Breast epithelium (tissue), 4 donors: ENCODE data around the gene KLHDC2. TPM values are rescaled to one million over a fixed set of nuclear protein-coding genes. Genes with fewer than 3 reads are reported as not detected.

Source experiments
- DNase-seq, 2 donors: peaks; one replicate each; pipeline ENCODE4 v3.0.0-alpha.2; 2019; ENCODE audit warnings: low spot score in 2 of 2
- H3K27ac ChIP-seq, 2 donors: fragments of 200-600 bp; sonication (generic) in 1 of 2; one replicate each; pipeline ENCODE4 v1.5.1; 2016 to 2019; ENCODE audit warnings: mild to moderate bottlenecking in 1 of 2
- H3K27me3 ChIP-seq, 2 donors: fragments of 200-600 bp; sonication (generic) in 1 of 2; one replicate each; pipeline versions ENCODE4 v1.5.1 to v1.6.0; 2017 to 2019; ENCODE audit warnings: control low read depth in 1 of 2, mild to moderate bottlenecking in 1 of 2
- H3K36me3 ChIP-seq: fragments of 200-600 bp; one replicate; pipeline ENCODE4 v1.5.1; 2019
- H3K4me1 ChIP-seq, 2 donors: fragments of 200-600 bp; sonication (generic); one replicate each; pipeline ENCODE4 v1.5.1; 2016 to 2019; ENCODE audit warnings: control low read depth in 1 of 2
- H3K4me3 ChIP-seq, 3 donors: fragments of 200-600 bp; sonication (generic); 1 replicate in 2 of 3; 2 replicates in 1 of 3; pipeline ENCODE4 v1.5.1; 2016 to 2019; ENCODE audit warnings: mild to moderate bottlenecking in 3 of 3, moderate library complexity in 2 of 3
- H3K9me3 ChIP-seq, 2 donors: fragments of 200-600 bp; sonication (generic) in 1 of 2; one replicate each; pipeline ENCODE4 v1.5.1; 2016 to 2019; ENCODE audit warnings: control low read depth in 1 of 2
- POLR2A ChIP-seq: fragments of 450-650 bp; IDR thresholded peaks from one replicate; pipeline ENCODE4 v1.6.1; 2016; ENCODE audit warnings: antibody characterized with exemption, mild to moderate bottlenecking, moderate library complexity
- POLR2AphosphoS5 ChIP-seq, 3 donors: sonication (generic); formaldehyde crosslinking; IDR thresholded peaks; one replicate each; pipeline ENCODE4 v1.6.1; 2017; ENCODE audit warnings: antibody characterized with exemption in 3 of 3
- intact Hi-C: fragments of 100-400 bp; cut with DNase I; formaldehyde crosslinking; loops from one replicate; pipeline ENCODE4 v1.15.1; 2023; ENCODE audit warnings: low total_unique reads
- total RNA-seq, 3 donors: library from RNA; depleted of rRNA; stranded (reverse); fragments of >200 nt; gene quantifications; one replicate each; pipeline ENCODE4 v1.1.0, GENCODE V29; 2016
- TF ChIP-seq, protein P1 (sequence below), 3 donors: fragments of 450-650 bp; IDR thresholded peaks; one replicate each; pipeline ENCODE4 v1.5.1; 2016 to 2017; ENCODE audit warnings: antibody characterized with exemption in 3 of 3, mild to moderate bottlenecking in 3 of 3, moderate library complexity in 3 of 3

KLHDC2 gene
- total RNA-seq, 3 donors from 2014 or later = 74.4 to 107 (median 88.5) TPM

DNA sequence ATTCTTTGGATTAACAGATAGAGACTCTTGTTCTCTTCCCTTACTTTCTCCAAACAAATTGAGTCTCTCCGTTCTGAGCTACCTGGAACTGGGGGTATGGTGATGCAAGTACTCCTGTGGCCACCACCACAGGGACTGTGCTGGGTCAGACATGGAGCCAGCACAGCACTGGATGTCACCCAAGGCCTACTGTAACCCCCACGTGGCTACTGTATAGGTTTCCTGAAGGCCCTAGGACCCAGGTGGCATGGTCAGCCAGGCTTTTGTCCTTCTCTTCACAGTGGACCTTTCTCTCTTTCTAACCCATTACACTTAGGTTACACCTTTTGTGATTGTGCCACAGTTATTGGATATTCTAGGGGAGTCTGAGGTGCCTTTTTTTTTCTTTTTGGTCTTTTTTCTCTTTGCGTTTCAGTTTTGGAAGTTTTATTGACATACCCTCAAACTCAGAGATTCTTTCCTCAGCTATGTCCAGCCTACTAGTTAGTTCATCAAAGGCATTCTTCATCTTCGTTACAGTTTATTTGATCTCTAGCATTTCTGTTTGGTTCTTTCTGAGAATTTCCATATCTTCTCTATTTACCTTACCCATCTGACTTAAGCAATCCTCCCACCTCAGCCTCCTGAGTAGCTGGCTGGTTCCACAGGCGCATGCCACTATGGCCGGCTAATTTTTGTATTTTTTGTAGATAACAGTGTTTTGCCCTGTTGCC lies 6.0 kb upstream of the KLHDC2 start:
- TF ChIP-seq POLR2AphosphoS5 (IDR thresholded peaks at IDR 0.05) (no peak), POLR2A (no peak)
- TF ChIP-seq, protein P1, sequence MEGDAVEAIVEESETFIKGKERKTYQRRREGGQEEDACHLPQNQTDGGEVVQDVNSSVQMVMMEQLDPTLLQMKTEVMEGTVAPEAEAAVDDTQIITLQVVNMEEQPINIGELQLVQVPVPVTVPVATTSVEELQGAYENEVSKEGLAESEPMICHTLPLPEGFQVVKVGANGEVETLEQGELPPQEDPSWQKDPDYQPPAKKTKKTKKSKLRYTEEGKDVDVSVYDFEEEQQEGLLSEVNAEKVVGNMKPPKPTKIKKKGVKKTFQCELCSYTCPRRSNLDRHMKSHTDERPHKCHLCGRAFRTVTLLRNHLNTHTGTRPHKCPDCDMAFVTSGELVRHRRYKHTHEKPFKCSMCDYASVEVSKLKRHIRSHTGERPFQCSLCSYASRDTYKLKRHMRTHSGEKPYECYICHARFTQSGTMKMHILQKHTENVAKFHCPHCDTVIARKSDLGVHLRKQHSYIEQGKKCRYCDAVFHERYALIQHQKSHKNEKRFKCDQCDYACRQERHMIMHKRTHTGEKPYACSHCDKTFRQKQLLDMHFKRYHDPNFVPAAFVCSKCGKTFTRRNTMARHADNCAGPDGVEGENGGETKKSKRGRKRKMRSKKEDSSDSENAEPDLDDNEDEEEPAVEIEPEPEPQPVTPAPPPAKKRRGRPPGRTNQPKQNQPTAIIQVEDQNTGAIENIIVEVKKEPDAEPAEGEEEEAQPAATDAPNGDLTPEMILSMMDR (IDR thresholded peaks at IDR 0.05) = no peak
- no peak overlapping the region for H3K4me3 ChIP-seq
- intact Hi-C loops = no loop called here
- no peak overlapping the region for H3K27ac ChIP-seq
- DNase-seq = no peak
- H3K36me3 ChIP-seq = no peaks in the 10 kb centered on the region
- H3K27me3 ChIP-seq = no peaks in the 10 kb centered on the region
- no peaks in the 10 kb centered on the region for H3K9me3 ChIP-seq
- no peaks in the 10 kb centered on the region for H3K4me1 ChIP-seq

GRCh38 chr14:49766839-49767238 lies 1.1 kb upstream of the KLHDC2 start:
- H3K27me3 ChIP-seq = no peaks in the 10 kb centered on the region
- no peaks in the 10 kb centered on the region for H3K36me3 ChIP-seq
- TF ChIP-seq POLR2A (no peak), POLR2AphosphoS5 (IDR thresholded peaks at IDR 0.05) (no peak)
- TF ChIP-seq, protein P1 (IDR thresholded peaks at IDR 0.05) = no peak
- intact Hi-C loops = loop anchor here (5.0 kb wide), 1 partner anchor 145 kb away; the partner anchor contains the start of genes MGAT2 and RPL36AL
- peak overlapping the region; percentile 81 to 98 (median 97) for H3K4me3 ChIP-seq
- no peaks in the 10 kb centered on the region for H3K9me3 ChIP-seq
- peak overlapping the region; percentile 93 to 98 for H3K27ac ChIP-seq
- no peak for DNase-seq
- no peaks in the 10 kb centered on the region for H3K4me1 ChIP-seq

DNA sequence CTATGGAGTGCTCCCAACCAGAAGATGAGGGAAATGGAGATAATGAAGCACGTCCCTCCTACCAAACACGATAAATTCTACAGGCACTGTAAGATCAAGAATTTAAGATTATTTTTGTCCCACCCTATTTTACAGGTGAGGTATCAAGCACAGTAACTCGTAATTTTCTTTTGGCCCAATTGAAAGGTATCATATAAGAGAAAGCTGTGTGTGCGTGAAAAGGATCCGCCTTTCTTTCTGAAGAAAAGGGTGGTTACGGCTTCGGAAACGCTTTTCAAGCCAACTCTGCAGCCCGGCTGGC lies 733 bp upstream of the KLHDC2 start:
- TF ChIP-seq POLR2AphosphoS5 (IDR thresholded peaks at IDR 0.05) (no peak), POLR2A (no peak)
- TF ChIP-seq, protein P1 (IDR thresholded peaks at IDR 0.05) = no peak
- no peaks in the 10 kb centered on the region for H3K4me1 ChIP-seq
- no peaks in the 10 kb centered on the region for H3K9me3 ChIP-seq
- no peaks in the 10 kb centered on the region for H3K27me3 ChIP-seq
- DNase-seq = no peak
- H3K27ac ChIP-seq = peak overlapping the region; percentile 93 to 98
- intact Hi-C loops = loop anchor here (5.0 kb wide), 1 partner anchor 145 kb away; the partner anchor contains the start of genes MGAT2 and RPL36AL
- H3K4me3 ChIP-seq = peak overlapping the region; percentile 81 to 98 (median 97)
- no peaks in the 10 kb centered on the region for H3K36me3 ChIP-seq

GRCh38 chr14:49768301-49769121 lies 558 bp downstream of the KLHDC2 start:
- TF ChIP-seq, protein P1 (IDR thresholded peaks at IDR 0.05) = no peak
- TF ChIP-seq POLR2A (no peak), POLR2AphosphoS5 (IDR thresholded peaks at IDR 0.05) (peak in 1 of 3 donors; percentile 18)
- Histone ChIP-seq H3K27me3 (no peaks in the 10 kb centered on the region), H3K9me3 (no peaks in the 10 kb centered on the region), H3K4me1 (no peaks in the 10 kb centered on the region), H3K27ac (peak overlapping the region; percentile 93 to 98), H3K36me3 (no peaks in the 10 kb centered on the region), H3K4me3 (peak overlapping the region; percentile 81 to 98 (median 97))
- peak; percentile 50 to 57 for DNase-seq
- intact Hi-C loops = loop anchor here (5.0 kb wide), 1 partner anchor 146 kb away; the partner anchor contains the start of genes MGAT2 and RPL36AL

GRCh38 chr14:49769171-49769570 lies 1.2 kb downstream of the KLHDC2 start:
- no peak for DNase-seq
- H3K9me3 ChIP-seq = no peaks in the 10 kb centered on the region
- H3K4me1 ChIP-seq = no peaks in the 10 kb centered on the region
- H3K36me3 ChIP-seq = no peaks in the 10 kb centered on the region
- no peaks in the 10 kb centered on the region for H3K27me3 ChIP-seq
- intact Hi-C loops = loop anchor here (5.0 kb wide), 1 partner anchor 147 kb away; the partner anchor contains the start of genes MGAT2 and RPL36AL
- H3K4me3 ChIP-seq = peak overlapping the region; percentile 81 to 98 (median 97)
- TF ChIP-seq POLR2A (no peak), POLR2AphosphoS5 (IDR thresholded peaks at IDR 0.05) (no peak)
- TF ChIP-seq, protein P1 (IDR thresholded peaks at IDR 0.05) = no peak
- peak overlapping the region; percentile 93 to 98 for H3K27ac ChIP-seq
